Suprapubic skin (tissue), 4 donors: Measurements from ENCODE around the gene TMEM94. TPM values are rescaled to one million over a fixed set of nuclear protein-coding genes. Genes with fewer than 3 reads are reported as not detected.

Experiments
- DNase-seq, 2 donors: peaks; one replicate each; pipeline ENCODE4 v3.0.0-alpha.2; 2019; ENCODE audit warnings: low spot score in 2 of 2
- H3K27ac ChIP-seq: fragments of 200-600 bp; sonication (generic); one replicate; pipeline ENCODE4 v1.5.1; 2019
- H3K27me3 ChIP-seq: fragments of 200-600 bp; sonication (generic); one replicate; pipeline ENCODE4 v1.5.1; 2019
- H3K36me3 ChIP-seq: fragments of 200-600 bp; sonication (generic); one replicate; pipeline ENCODE4 v1.5.1; 2019
- H3K4me1 ChIP-seq: fragments of 200-600 bp; sonication (generic); one replicate; pipeline ENCODE4 v1.5.1; 2019
- H3K4me3 ChIP-seq: fragments of 200-600 bp; sonication (generic); one replicate; pipeline ENCODE4 v1.5.1; 2019; ENCODE audit warnings: mild to moderate bottlenecking
- H3K9me3 ChIP-seq: fragments of 200-600 bp; sonication (generic); one replicate; pipeline ENCODE4 v1.5.1; 2019
- EP300 ChIP-seq: sonication (generic); formaldehyde crosslinking; IDR thresholded peaks from one replicate; pipeline ENCODE4 v1.6.1; 2017; ENCODE audit warnings: antibody characterized with exemption
- POLR2A ChIP-seq, 2 donors: fragments of 450-650 bp; IDR thresholded peaks; one replicate each; pipeline ENCODE4 v1.6.1; 2017; ENCODE audit warnings: antibody characterized with exemption in 2 of 2, mild to moderate bottlenecking in 2 of 2, moderate library complexity in 2 of 2
- POLR2AphosphoS5 ChIP-seq, 3 donors: sonication (generic); formaldehyde crosslinking; IDR thresholded peaks; one replicate each; pipeline ENCODE4 v1.6.1; 2017; ENCODE audit warnings: antibody characterized with exemption in 3 of 3
- WGBS: methylation state at CpG from one replicate; pipeline ENCODE4 v1.1.5; 2018; 5-methylcytosine and 5-hydroxymethylcytosine counted together
- total RNA-seq, 4 donors: library from RNA; depleted of rRNA; stranded (reverse); fragments of >200 nt; gene quantifications; one replicate each; pipeline ENCODE4 v1.1.0, GENCODE V29; 2016
- TF ChIP-seq, protein P1 (sequence below), 2 donors: fragments of 200-600 bp in 1 of 2; fragments of 450-650 bp in 1 of 2; sonication (generic) in 1 of 2; IDR thresholded peaks; one replicate each; pipeline ENCODE4 v1.5.1; 2016 to 2019; ENCODE audit warnings: antibody characterized with exemption in 2 of 2, mild to moderate bottlenecking in 1 of 2, moderate library complexity in 1 of 2

Gene TMEM94
- total RNA-seq, 4 donors from 2014 or later: 50.0 to 147 (median 81.7) TPM

DNA sequence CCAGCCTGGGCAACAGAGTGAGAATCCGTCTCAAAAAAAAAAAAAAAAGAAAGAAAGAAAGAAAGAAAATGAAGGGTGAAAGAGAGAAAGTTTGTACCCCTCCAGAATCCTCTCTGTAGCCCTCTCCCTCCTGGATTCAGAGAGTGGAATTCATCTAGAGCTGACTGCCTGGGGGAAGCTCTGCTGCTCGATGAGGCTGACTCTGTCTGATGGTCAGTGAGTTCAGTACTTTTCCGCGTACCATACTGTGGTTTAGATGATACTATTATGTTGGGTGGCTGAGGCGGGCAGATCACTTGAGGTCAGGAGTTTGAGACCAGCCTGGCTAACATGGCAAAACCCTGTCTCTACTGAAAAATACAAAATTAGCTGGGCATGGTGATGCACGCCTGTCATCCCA lies 14.8 kb downstream of the TMEM94 start:
- 92% methylated on average over 6 of the region's 6 CpGs for WGBS
- no peaks in the 10 kb centered on the region for H3K27me3 ChIP-seq
- peaks cover 27% of the 10 kb centered on the region for H3K36me3 ChIP-seq
- H3K4me3 ChIP-seq: no peak overlapping the region
- no peaks in the 10 kb centered on the region for H3K9me3 ChIP-seq
- DNase-seq: no peak
- no peak overlapping the region for H3K27ac ChIP-seq
- peaks cover 24% of the 10 kb centered on the region for H3K4me1 ChIP-seq
- TF ChIP-seq, protein P1, sequence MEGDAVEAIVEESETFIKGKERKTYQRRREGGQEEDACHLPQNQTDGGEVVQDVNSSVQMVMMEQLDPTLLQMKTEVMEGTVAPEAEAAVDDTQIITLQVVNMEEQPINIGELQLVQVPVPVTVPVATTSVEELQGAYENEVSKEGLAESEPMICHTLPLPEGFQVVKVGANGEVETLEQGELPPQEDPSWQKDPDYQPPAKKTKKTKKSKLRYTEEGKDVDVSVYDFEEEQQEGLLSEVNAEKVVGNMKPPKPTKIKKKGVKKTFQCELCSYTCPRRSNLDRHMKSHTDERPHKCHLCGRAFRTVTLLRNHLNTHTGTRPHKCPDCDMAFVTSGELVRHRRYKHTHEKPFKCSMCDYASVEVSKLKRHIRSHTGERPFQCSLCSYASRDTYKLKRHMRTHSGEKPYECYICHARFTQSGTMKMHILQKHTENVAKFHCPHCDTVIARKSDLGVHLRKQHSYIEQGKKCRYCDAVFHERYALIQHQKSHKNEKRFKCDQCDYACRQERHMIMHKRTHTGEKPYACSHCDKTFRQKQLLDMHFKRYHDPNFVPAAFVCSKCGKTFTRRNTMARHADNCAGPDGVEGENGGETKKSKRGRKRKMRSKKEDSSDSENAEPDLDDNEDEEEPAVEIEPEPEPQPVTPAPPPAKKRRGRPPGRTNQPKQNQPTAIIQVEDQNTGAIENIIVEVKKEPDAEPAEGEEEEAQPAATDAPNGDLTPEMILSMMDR (IDR thresholded peaks at IDR 0.05): no peak
- TF ChIP-seq POLR2A (IDR thresholded peaks at IDR 0.05): no peak
- no peak for TF ChIP-seq POLR2AphosphoS5 (IDR thresholded peaks at IDR 0.05)
- no peak for TF ChIP-seq EP300

DNA sequence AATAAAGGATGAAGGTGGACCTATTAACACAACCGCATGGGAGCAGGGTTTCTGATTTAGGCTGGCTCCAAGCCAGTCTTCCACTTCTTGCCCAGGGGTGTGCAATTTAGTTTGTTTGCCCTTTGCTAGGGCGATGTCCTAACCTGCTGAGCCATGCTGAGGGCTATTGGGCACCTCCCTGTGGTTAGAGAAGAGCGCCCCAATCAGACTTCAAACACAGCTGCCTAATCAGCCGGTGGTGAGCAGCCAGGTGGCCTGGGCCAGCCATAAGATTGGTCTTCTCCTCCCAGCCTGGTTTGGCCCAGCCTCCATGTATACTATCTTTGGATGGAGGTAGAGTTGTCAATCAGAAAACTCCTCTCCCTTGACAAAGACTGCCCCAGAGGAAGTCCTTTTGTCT lies 15.7 kb downstream of the TMEM94 start:
- TF ChIP-seq POLR2A (IDR thresholded peaks at IDR 0.05) (no peak), EP300 (no peak), POLR2AphosphoS5 (IDR thresholded peaks at IDR 0.05) (no peak)
- TF ChIP-seq, protein P1 (IDR thresholded peaks at IDR 0.05): no peak
- H3K36me3 ChIP-seq: peaks cover 27% of the 10 kb centered on the region
- no peak for DNase-seq
- no peak overlapping the region for H3K27ac ChIP-seq
- WGBS: 55% methylated on average over 4 of the region's 4 CpGs
- H3K4me3 ChIP-seq: no peak overlapping the region
- peaks cover 33% of the 10 kb centered on the region for H3K4me1 ChIP-seq
- no peaks in the 10 kb centered on the region for H3K27me3 ChIP-seq
- H3K9me3 ChIP-seq: no peaks in the 10 kb centered on the region

DNA sequence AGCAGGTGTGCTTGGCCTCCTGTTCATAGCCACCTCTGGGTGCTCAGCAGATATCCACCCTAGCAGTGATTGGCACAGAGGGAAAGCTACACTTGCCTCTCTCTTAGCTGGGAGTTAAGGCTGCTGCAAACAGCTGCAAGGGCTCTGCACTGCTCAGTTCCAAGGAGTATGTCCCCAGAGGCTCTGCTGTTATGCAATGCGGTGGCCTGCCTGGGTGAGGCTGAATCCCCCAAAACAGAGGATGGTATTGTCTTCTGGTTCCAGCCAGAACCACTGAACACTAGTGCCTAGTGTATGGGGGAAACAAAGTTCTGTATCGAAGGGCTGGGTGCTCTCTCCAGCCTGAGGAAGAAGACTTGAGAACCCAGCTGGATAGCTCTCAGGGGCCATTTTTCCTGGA lies 16.8 kb downstream of the TMEM94 start:
- Histone ChIP-seq H3K36me3 (peaks cover 27% of the 10 kb centered on the region), H3K27ac (no peak overlapping the region), H3K9me3 (no peaks in the 10 kb centered on the region), H3K4me3 (no peak overlapping the region), H3K27me3 (no peaks in the 10 kb centered on the region), H3K4me1 (peaks cover 29% of the 10 kb centered on the region)
- no peak for DNase-seq
- TF ChIP-seq, protein P1 (IDR thresholded peaks at IDR 0.05): no peak
- TF ChIP-seq EP300: no peak
- no peak for TF ChIP-seq POLR2AphosphoS5 (IDR thresholded peaks at IDR 0.05)
- no peak for TF ChIP-seq POLR2A (IDR thresholded peaks at IDR 0.05)
- WGBS: 100% methylated on average over 1 of the region's 2 CpGs

DNA sequence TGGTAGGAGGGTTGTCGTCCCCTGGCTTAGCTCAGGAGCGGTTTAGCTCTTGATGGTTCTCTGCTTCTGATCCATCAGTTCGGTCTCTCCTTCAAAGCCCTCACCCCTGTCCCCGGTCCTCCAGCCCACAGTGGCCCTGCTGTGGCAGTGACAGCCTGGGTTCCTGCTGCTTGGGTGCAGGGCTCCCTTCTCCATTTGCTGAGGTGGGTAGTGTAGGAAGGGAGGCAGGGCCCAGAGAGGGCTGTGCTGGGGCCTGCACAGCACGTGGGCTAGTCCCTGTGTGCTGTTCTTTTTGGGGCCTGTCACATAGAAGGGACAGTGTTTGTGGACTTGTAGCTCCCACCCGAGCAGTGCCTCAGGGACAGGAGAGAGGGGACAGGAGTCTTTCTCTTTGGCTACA lies 18.3 kb downstream of the TMEM94 start:
- Histone ChIP-seq H3K36me3 (peaks cover 27% of the 10 kb centered on the region), H3K27me3 (no peaks in the 10 kb centered on the region), H3K4me3 (no peak overlapping the region), H3K27ac (no peak overlapping the region), H3K4me1 (peaks cover 21% of the 10 kb centered on the region), H3K9me3 (no peaks in the 10 kb centered on the region)
- 91% methylated on average over 5 of the region's 6 CpGs for WGBS
- no peak for DNase-seq
- TF ChIP-seq, protein P1 (IDR thresholded peaks at IDR 0.05): no peak
- TF ChIP-seq EP300 (no peak), POLR2AphosphoS5 (IDR thresholded peaks at IDR 0.05) (no peak), POLR2A (IDR thresholded peaks at IDR 0.05) (no peak)

DNA sequence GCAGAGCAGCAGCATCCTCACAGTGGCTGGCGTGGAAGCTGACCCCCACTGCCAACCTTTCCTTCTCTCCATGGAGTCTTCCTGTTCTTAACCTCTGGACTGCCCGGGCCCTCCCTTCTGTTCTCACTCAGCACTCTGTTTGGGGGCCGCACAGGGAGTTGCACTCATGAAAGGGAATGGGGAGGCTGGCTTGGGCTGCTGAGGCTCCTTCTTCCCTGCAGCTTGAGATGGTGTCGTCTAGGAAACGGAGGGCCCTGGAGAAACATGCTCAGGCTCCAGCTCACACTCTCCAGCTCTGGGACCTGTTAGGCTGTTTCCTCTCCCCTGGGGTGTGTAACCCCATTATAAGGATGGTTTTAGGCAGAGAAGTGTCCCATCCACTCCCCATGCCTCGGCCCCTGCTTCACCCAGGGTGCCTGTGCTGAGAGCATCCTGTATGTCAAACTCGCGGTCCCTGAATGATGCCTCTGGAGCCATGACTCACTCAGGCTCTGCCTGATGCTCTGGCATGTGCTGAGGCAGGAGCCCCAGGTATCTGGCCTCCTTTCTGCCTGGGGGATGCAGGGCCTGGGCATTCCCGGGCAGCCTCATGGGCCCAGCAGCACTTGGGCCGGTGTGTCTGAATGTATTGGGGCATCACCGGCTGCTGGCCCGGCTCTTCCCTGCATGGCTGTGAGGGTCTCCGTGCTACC lies 18.9 kb downstream of the TMEM94 start:
- no peak for TF ChIP-seq POLR2AphosphoS5 (IDR thresholded peaks at IDR 0.05)
- no peak for TF ChIP-seq EP300
- no peak for TF ChIP-seq POLR2A (IDR thresholded peaks at IDR 0.05)
- TF ChIP-seq, protein P1 (IDR thresholded peaks at IDR 0.05): no peak
- DNase-seq: no peak
- Histone ChIP-seq H3K27me3 (no peaks in the 10 kb centered on the region), H3K9me3 (no peaks in the 10 kb centered on the region), H3K36me3 (peaks cover 27% of the 10 kb centered on the region), H3K4me3 (no peak overlapping the region), H3K27ac (no peak overlapping the region), H3K4me1 (peaks cover 21% of the 10 kb centered on the region)
- WGBS: 75% methylated on average over 11 of the region's 13 CpGs
